ENCODE results near the gene TNFRSF14. TPM values are rescaled to one million over a fixed set of nuclear protein-coding genes. Genes with fewer than 3 reads are reported as not detected.
"Not testable (repeated sequence)": the region's sequence is repeated elsewhere in the genome, so short reads cannot be mapped to it uniquely, and the experiment has no call there.

The TNFRSF14 gene
- total RNA-seq, 1 donor from 2014 or later, result 152 TPM

GRCh38 chr1:2546515-2547209 lies 9.5 kb upstream of the TNFRSF14 start:
- peak overlapping the region; percentile 85 for H3K4me3 ChIP-seq
- ATAC-seq (peak; percentile 81 to 87), DNase-seq (peak; percentile 91)
- H3K36me3 ChIP-seq, result no peaks in the 10 kb centered on the region
- H3K4me1 ChIP-seq, result peaks cover 63% of the 10 kb centered on the region
- intact Hi-C loops (cut with DNase I), result no loop called here
- H3K27ac ChIP-seq, result peak overlapping the region; percentile 97
- H3K27me3 ChIP-seq (ENCODE audit: low read depth), result peaks cover 5% of the 10 kb centered on the region
- TF ChIP-seq CTCF (IDR thresholded peaks at IDR 0.05), result peak; percentile 30
- H3K9me3 ChIP-seq, result no peaks in the 10 kb centered on the region

DNA sequence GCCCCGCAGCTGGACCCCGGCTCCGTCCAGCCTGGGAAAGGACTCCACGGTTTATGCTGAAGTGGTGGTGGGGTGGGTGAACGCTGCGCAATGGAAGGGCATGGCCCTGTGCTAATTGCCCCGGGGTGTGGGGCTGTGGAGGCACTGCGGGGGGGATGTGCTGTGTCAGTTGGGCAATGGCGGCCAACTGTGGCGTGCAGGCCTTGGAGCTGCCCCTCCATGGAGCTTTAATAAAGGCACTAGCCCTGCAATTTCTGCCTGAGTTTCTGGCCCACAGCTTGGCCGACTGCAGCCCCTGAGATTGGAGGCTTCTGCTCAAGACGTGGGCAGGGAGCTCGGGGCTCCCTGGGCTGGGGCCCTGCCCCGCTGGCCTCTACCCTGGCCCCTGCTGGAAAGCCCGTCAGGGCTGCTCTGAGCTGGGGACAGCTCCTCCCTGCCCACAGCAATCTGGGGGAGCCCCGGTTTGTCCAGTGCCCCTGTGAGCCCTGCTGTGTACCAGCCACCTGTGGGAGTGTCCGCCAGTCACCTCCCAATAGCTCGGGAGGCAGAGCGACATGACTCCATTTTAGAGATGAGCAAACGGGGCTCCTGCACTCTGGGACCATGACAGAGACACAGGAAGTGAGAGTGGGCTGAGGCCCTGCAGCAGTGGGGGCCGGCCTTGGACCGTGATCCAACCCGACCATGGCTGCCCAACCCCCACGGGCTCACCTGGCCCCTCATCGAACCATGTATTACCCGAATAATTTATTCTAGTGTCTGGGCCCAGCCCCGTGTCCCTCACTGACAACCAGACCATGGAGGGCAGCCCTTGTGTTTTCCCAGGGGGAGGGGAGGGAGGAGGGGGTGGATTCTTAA lies 8.7 kb upstream of the TNFRSF14 start:
- Histone ChIP-seq H3K27ac (peak overlapping the region; percentile 97), H3K36me3 (no peaks in the 10 kb centered on the region), H3K9me3 (no peaks in the 10 kb centered on the region), H3K27me3 (ENCODE audit: low read depth) (no peaks in the 10 kb centered on the region), H3K4me1 (peaks cover 61% of the 10 kb centered on the region), H3K4me3 (peak overlapping the region; percentile 85)
- ATAC-seq (no peak), DNase-seq (peak; percentile 71)
- TF ChIP-seq CTCF (IDR thresholded peaks at IDR 0.05), result no peak
- intact Hi-C loops (cut with DNase I), result no loop called here

GRCh38 chr1:2548068-2548589 lies 8.0 kb upstream of the TNFRSF14 start:
- intact Hi-C loops (cut with DNase I), result no loop called here
- no peaks in the 10 kb centered on the region for H3K27me3 ChIP-seq (ENCODE audit: low read depth)
- TF ChIP-seq CTCF (IDR thresholded peaks at IDR 0.05), result peak; percentile 98
- no peaks in the 10 kb centered on the region for H3K36me3 ChIP-seq
- H3K27ac ChIP-seq, result peak overlapping the region; percentile 97
- H3K4me3 ChIP-seq, result peak overlapping the region; percentile 85
- no peaks in the 10 kb centered on the region for H3K9me3 ChIP-seq
- peaks cover 61% of the 10 kb centered on the region for H3K4me1 ChIP-seq
- DNase-seq, result peak; percentile 90
- peak; percentile 67 to 76 for ATAC-seq

- H3K36me3 ChIP-seq; H3K27me3 ChIP-seq (ENCODE audit: low read depth); DNase-seq; H3K9me3 ChIP-seq; ATAC-seq; intact Hi-C loops (cut with DNase I): not testable (repeated sequence)
- Histone ChIP-seq H3K27ac (peak overlapping the region; percentile 97), H3K4me3 (peak overlapping the region; percentile 85), H3K4me1 (peaks cover 51% of the 10 kb centered on the region)
Measured at GRCh38 chr1:2549367-2550029, 6.7 kb upstream of the TNFRSF14 start.

GRCh38 chr1:2550309-2550861 lies 5.8 kb upstream of the TNFRSF14 start:
- intact Hi-C loops (cut with DNase I); H3K36me3 ChIP-seq; H3K9me3 ChIP-seq; DNase-seq; ATAC-seq; H3K27me3 ChIP-seq (ENCODE audit: low read depth): not testable (repeated sequence)
- H3K27ac ChIP-seq, result peak overlapping the region; percentile 24
- peak overlapping the region; percentile 85 for H3K4me3 ChIP-seq
- peaks cover 50% of the 10 kb centered on the region for H3K4me1 ChIP-seq

DNA sequence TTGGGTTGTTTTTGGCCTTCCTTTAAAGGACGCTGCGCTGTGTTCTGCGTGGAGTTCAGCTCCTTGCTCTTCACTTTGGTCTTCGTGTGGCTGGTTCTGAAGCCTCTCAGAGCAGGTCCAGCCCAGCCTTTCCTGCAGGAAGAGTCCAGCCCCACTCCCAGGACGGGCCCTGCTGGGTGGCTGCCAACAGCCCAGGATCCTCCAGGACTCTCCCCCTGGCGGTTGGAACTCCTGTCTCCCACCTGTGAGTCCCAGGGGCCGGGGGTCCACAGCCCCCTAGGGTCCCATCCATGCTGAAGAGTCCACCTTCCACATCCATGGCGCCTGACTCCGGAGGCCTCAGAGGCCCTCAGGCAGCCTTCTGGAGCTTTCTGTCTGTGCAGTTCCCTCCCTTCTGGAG lies 4.6 kb upstream of the TNFRSF14 start:
- Histone ChIP-seq H3K4me3 (peak overlapping the region; percentile 44), H3K4me1 (peaks cover 46% of the 10 kb centered on the region)
- ATAC-seq; intact Hi-C loops (cut with DNase I); H3K27ac ChIP-seq; H3K27me3 ChIP-seq (ENCODE audit: low read depth); H3K36me3 ChIP-seq; H3K9me3 ChIP-seq; DNase-seq: not testable (repeated sequence)

Measured in lower lobe of right lung (tissue), 2 donors.